ENCODE data around the gene AP3S2.

The AP3S2 gene

DNA sequence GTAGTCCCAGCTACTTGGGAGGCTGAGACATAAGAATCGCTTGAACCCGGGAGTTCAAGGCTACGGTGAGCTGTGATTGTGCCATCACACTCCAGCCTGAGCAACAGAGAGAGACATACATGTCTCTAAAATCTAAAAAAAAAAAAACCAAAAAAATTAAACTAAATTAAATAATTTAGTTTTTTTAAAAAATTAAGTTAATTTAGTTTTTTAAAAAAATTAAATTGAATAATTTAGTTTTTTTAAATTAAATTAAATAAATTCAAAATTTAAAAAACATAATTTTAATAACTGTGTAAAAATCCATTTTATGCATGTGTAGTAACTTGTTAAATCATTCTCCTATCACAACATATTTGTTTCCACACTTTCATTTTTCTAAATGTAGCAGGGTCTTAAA is 39.1 kb upstream of the AP3S2 start:
- H2AFZ ChIP-seq (ENCODE audit: low read depth, low read length, severe bottlenecking): no peak overlapping the region

DNA sequence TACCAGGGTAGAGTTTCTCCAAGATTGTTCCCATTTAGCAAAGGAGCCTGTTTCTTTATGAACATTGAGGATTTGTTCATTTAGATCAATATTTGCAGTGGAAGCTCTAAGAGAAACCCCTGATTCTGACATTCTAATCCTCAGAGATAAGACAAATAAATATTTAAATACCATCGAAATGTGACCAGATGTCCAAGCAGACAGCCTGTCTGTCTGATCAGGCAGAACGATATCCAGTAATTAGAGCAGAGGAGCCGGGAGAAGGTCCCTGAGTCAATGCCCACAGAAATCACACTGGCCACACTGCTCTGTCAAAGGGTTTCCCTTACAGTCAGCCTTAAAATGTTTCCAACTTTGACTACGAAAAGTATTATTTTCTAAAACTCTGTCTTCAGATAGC is 34.6 kb upstream of the AP3S2 start:
- no peak overlapping the region for H3K4me3 ChIP-seq (ENCODE audit: insufficient read depth, low read length, poor library complexity, severe bottlenecking)
- no peaks in the 10 kb centered on the region for H3K79me2 ChIP-seq (ENCODE audit: insufficient read depth, low read length)
- no peaks in the 10 kb centered on the region for H3K9me2 ChIP-seq (replicated peaks; ENCODE audit: insufficient read depth, low read length)
- no peaks in the 10 kb centered on the region for H3K36me3 ChIP-seq (ENCODE audit: low read length)
- H3K27ac ChIP-seq (ENCODE audit: low read depth, low read length): no peak overlapping the region
- no peak for TF ChIP-seq EZH2phosphoT487 (conservative IDR thresholded peaks at IDR 0.05; ENCODE audit: low read length)
- TF ChIP-seq, protein P1, sequence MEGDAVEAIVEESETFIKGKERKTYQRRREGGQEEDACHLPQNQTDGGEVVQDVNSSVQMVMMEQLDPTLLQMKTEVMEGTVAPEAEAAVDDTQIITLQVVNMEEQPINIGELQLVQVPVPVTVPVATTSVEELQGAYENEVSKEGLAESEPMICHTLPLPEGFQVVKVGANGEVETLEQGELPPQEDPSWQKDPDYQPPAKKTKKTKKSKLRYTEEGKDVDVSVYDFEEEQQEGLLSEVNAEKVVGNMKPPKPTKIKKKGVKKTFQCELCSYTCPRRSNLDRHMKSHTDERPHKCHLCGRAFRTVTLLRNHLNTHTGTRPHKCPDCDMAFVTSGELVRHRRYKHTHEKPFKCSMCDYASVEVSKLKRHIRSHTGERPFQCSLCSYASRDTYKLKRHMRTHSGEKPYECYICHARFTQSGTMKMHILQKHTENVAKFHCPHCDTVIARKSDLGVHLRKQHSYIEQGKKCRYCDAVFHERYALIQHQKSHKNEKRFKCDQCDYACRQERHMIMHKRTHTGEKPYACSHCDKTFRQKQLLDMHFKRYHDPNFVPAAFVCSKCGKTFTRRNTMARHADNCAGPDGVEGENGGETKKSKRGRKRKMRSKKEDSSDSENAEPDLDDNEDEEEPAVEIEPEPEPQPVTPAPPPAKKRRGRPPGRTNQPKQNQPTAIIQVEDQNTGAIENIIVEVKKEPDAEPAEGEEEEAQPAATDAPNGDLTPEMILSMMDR (IDR thresholded peaks at IDR 0.05; ENCODE audit: insufficient read depth, low read length, poor library complexity, severe bottlenecking): no peak
- H4K20me1 ChIP-seq (ENCODE audit: low read depth, low read length): no peaks in the 10 kb centered on the region
- H3F3A ChIP-seq (ENCODE audit: insufficient read depth): no peaks in the 10 kb centered on the region
- no peak overlapping the region for H2AFZ ChIP-seq (ENCODE audit: low read depth, low read length, severe bottlenecking)
- no peak overlapping the region for H3K4me2 ChIP-seq (ENCODE audit: low read depth, low read length, poor library complexity, severe bottlenecking)
- H3K9ac ChIP-seq (ENCODE audit: low read length): no peak overlapping the region
- H3K27me3 ChIP-seq (ENCODE audit: low read length): no peaks in the 10 kb centered on the region
- H3K9me3 ChIP-seq (ENCODE audit: insufficient read depth, low read length): no peaks in the 10 kb centered on the region

More for the DNA sequence above, 39.1 kb upstream of the AP3S2 start:
- Histone ChIP-seq H3K79me2 (ENCODE audit: insufficient read depth, low read length) (no peaks in the 10 kb centered on the region), H3F3A (ENCODE audit: insufficient read depth) (no peaks in the 10 kb centered on the region), H3K9ac (ENCODE audit: low read length) (no peak overlapping the region), H3K36me3 (ENCODE audit: low read length) (no peaks in the 10 kb centered on the region), H3K27me3 (ENCODE audit: low read length) (no peaks in the 10 kb centered on the region), H3K4me2 (ENCODE audit: low read depth, low read length, poor library complexity, severe bottlenecking) (no peak overlapping the region), H3K4me3 (ENCODE audit: insufficient read depth, low read length, poor library complexity, severe bottlenecking) (no peak overlapping the region), H3K9me3 (ENCODE audit: insufficient read depth, low read length) (no peaks in the 10 kb centered on the region), H4K20me1 (ENCODE audit: low read depth, low read length) (no peaks in the 10 kb centered on the region), H3K27ac (ENCODE audit: low read depth, low read length) (no peak overlapping the region), H3K9me2 (replicated peaks; ENCODE audit: insufficient read depth, low read length) (no peaks in the 10 kb centered on the region)
- TF ChIP-seq EZH2phosphoT487 (conservative IDR thresholded peaks at IDR 0.05; ENCODE audit: low read length): no peak
- TF ChIP-seq, protein P1 (IDR thresholded peaks at IDR 0.05; ENCODE audit: insufficient read depth, low read length, poor library complexity, severe bottlenecking): no peak

DNA sequence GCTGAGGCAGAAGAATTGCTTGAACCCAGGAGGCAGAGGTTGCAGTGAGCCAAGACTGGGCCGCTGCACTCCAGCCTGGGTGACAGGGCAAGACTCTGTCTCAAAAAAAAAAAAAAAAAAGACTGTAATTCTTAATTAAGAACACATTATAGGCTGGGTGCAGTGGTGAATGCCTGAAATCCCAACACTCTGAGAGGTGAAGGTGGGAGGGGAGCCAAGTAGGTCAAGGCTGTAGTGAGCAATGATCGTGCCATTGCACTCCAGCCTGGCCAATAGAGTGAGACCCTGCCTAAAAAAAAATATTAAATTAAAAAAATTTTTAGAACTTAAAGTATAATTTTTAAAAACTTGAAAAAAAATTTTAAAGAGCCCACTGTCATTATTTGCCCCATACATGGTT is 32.4 kb upstream of the AP3S2 start:
- Histone ChIP-seq H3F3A (ENCODE audit: insufficient read depth) (no peaks in the 10 kb centered on the region), H3K27ac (ENCODE audit: low read depth, low read length) (no peak overlapping the region), H3K4me3 (ENCODE audit: insufficient read depth, low read length, poor library complexity, severe bottlenecking) (no peak overlapping the region), H2AFZ (ENCODE audit: low read depth, low read length, severe bottlenecking) (no peak overlapping the region), H3K9ac (ENCODE audit: low read length) (no peak overlapping the region), H3K79me2 (ENCODE audit: insufficient read depth, low read length) (no peaks in the 10 kb centered on the region), H3K36me3 (ENCODE audit: low read length) (no peaks in the 10 kb centered on the region), H4K20me1 (ENCODE audit: low read depth, low read length) (no peaks in the 10 kb centered on the region), H3K27me3 (ENCODE audit: low read length) (no peaks in the 10 kb centered on the region), H3K9me2 (replicated peaks; ENCODE audit: insufficient read depth, low read length) (no peaks in the 10 kb centered on the region), H3K9me3 (ENCODE audit: insufficient read depth, low read length) (no peaks in the 10 kb centered on the region), H3K4me2 (ENCODE audit: low read depth, low read length, poor library complexity, severe bottlenecking) (no peak overlapping the region)
- no peak for TF ChIP-seq EZH2phosphoT487 (conservative IDR thresholded peaks at IDR 0.05; ENCODE audit: low read length)
- TF ChIP-seq, protein P1 (IDR thresholded peaks at IDR 0.05; ENCODE audit: insufficient read depth, low read length, poor library complexity, severe bottlenecking): no peak
